HG03139 (cell line): ENCODE measurements around the gene PSRC1.

Experiments used
- ATAC-seq: cut with Tn5 transposase; IDR thresholded peaks from one replicate; pipeline ENCODE4 v1.9.1; 2021; ENCODE audit not compliant: unreplicated experiment

PSRC1 gene

DNA sequence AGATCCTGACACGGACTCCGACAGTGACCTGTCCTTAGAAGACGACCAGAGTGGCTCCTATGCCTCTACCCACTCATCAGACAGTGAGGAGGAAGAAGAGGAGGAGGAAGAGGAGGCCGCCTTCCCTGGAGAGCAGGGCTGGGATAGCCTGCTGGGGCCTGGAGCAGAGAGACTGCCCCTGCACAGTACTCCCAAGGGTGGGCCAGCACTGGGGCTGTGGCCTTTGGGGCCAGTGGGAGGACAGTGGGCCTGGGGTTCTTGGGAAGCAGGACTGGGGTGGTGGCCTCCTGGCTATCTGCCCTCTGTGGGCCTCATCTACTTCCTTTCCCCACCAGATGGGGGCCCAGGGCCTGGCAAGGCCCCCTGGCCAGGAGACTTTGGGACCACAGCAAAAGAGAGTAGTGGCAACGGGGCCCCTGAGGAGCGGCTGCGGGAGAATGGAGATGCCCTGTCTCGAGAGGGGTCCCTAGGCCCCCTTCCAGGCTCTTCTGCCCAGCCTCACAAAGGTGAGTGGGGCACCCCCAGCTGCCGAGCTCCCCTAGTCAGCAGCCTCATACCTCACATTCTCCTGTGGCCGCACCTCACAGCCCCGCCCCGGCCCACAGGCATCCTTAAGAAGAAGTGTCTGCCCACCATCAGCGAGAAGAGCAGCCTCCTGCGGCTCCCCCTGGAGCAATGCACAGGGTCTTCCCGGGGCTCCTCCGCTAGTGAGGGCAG, 10.0 kb downstream of the PSRC1 start:
- ATAC-seq, result no peak

DNA sequence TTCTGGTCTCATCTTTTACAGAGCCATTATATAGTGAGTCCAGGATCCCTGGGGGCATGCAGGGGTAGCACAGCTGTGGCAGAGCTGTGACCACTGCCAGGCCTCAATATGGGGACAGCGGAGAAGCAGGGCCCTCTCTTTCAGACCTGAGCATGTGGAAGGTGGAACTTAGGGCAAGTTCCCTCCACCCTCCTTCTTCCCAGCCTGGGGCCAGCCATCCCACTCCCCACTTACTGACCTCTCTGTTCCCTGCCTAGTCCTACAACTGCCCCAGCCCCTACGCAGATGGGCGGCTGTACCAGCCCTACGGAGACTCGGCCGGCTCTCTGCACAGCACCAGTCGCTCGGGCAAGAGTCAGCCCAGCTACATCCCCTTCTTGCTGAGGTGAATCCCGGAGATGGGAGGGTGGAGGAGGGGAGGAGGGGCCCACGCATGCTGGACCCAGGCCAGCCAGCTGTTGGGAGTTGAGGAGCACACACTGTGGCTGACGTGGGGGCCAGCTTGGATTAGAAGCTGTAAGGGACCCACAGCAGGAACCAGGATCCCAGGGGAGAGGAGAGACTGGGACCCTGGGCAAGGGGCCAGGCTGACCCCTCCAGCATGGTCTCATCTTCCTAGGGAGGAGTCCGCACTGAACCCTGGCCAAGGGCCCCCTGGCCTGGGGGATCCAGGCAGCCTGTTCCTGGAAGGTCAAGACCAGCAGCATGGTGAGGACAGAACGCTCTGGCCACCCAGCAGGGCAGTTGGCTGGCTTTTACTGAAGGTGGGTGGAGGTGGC, 10.7 kb downstream of the PSRC1 start:
- no peak for ATAC-seq

DNA sequence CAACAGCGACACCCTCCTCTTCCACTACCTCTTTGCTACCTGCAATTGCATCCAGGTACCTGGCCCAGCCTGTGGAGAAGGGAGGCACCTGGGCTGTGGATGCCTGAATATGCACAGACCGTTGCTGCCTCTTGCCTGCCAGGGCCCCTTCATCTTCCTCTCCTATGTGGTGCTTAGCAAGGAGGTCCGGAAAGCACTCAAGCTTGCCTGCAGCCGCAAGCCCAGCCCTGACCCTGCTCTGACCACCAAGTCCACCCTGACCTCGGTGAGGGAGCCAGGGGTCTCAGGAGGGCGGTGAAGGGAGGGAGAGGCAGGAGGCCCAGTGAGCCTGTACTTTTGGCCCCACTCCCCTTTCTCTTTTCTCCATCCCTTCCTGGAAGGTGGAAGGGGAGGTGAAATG, 11.5 kb downstream of the PSRC1 start:
- no peak for ATAC-seq

DNA sequence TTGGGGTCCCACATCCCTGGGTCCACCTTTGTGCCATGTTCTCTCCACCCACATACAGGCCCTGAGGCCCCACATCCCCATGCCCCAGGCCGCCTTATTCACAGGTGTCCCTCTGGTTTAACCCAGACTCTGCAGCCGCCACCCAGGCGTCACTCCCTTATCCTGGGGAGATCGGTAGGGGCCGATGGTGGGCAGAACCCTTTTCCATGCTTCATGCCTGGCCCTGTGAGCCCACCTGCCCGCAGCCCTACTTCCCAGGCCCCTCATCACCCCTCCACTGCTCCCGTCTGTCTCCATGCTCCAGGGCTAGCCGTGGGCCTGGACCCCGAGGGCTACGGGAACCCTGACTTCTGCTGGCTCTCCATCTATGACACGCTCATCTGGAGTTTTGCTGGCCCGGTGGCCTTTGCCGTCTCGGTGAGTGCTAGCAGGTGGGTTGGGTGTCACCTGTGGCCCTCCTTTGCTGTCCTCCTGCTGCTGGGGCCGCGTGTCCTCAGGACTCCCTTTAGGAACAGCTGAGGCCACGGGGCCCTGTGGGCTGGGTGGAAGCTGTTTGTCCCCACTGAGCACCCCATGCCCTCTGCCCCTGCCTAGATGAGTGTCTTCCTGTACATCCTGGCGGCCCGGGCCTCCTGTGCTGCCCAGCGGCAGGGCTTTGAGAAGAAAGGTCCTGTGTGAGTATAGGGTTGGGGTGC, 12.2 kb downstream of the PSRC1 start:
- no peak for ATAC-seq

DNA sequence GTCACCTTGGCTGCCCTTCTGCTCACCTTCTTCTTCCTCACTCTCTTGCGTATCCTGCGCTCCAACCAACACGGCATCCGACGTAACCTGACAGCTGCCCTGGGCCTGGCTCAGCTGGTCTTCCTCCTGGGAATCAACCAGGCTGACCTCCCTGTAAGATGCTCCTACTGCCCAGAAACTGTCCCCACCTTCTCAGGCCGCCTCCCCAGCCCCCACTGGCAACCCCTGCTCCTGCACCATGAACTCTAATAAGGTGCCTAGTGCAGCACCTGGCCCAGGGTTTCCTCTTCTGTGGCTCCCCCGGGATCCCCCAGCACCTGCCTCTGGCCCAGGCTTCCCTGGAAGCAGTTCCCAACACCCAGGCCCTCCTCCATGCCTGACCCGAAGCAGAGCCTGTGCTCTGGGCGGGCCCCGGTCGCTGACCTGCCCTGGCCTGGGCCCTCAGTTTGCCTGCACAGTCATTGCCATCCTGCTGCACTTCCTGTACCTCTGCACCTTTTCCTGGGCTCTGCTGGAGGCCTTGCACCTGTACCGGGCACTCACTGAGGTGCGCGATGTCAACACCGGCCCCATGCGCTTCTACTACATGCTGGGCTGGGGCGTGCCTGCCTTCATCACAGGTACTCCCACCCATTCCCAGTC, 12.8 kb downstream of the PSRC1 start:
- no peak for ATAC-seq

DNA sequence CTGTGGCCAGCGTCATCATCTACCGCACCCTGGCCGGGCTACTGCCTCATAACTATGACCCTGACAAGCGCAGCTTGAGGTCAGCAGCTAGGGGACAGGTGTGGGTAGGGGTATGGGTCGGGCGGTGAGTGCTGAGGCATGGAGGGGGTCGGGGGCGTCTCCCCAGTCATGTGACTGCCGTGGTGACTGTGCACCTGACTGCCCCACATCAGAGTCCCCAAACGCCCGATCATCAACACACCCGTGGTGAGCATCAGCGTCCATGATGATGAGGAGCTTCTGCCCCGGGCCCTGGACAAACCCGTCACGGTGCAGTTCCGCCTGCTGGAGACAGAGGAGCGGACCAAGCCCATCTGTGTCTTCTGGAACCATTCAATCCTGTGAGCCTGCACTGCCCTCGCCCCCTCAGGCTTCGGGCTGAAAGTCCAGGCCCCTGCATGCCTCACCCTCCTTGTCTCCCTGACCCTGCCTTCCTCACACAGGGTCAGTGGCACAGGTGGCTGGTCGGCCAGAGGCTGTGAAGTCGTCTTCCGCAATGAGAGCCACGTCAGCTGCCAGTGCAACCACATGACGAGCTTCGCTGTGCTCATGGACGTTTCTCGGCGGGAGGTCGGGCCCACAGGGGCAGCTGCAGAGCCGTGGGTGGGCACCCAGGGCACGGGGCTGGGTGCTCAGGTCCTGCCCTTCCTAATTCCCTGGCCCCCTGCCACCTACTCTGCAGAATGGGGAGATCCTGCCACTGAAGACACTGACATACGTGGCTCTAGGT, 13.5 kb downstream of the PSRC1 start:
- no peak for ATAC-seq

DNA sequence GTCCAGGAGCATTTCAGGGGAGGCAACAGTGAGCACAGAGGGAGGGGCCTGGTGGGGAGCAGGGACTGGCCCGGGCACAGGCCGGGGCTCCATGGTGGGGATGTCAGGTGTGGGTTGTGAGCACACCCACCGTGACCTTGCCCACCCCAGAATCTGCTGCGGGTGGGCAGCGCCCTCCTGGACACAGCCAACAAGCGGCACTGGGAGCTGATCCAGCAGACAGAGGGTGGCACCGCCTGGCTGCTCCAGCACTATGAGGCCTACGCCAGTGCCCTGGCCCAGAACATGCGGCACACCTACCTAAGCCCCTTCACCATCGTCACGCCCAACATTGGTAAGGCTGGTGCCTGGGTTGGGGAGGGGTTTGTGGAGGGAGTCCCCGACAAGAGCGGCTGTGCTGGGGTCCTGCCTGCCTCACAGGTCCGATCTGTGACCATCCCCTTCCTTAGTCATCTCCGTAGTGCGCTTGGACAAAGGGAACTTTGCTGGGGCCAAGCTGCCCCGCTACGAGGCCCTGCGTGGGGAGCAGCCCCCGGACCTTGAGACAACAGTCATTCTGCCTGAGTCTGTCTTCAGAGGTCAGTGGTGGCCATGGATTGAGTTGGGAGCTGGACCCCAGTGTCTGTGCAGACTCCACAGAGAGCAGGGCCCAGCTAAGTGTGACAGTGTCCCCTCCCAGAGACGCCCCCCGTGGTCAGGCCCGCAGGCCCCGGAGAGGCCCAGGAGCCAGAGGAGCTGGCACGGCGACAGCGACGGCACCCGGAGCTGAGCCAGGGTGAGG, 14.3 kb downstream of the PSRC1 start:
- no peak for ATAC-seq

DNA sequence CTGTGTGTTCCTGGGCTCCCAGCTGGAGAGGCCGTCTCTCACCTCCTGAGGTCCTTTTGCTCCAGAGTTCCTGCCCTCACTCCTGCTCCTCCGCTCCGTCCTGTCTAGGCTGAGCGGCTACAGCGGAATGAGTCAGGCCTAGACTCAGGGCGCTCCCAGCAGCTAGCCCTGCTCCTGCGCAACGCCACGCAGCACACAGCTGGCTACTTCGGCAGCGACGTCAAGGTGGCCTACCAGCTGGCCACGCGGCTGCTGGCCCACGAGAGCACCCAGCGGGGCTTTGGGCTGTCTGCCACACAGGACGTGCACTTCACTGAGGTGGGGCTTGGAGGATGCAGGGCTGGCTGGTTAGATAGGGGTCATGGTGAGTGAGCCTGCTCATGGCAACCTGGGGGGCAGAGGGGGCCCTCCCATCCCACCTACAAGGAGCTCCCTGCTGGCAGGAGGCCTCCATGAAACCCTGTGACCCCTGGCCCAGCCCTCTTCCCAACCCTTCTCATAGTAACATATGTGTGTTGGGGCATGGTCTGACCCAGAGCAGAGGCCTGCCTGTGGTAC, 15.1 kb downstream of the PSRC1 start:
- no peak for ATAC-seq

DNA sequence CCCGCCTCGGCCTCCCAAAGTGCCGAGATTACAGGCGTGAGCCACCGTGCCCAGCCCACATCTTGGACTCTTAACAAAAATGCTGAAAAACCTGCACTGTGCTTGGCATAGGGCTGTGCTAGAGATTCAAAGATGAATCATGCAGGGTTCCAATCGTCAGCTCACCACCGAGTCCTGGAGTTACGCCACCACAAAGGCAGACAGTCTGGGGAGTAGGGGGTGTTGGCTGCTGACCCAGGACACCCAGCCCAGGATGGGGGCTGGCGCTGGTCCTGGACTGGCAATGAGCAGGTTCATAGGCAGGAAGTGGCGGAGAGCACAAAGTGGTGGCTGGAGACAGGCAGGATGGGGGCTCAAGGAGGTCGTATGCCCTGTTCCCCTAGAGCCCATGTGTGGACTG, 16.0 kb downstream of the PSRC1 start:
- ATAC-seq, result no peak

DNA sequence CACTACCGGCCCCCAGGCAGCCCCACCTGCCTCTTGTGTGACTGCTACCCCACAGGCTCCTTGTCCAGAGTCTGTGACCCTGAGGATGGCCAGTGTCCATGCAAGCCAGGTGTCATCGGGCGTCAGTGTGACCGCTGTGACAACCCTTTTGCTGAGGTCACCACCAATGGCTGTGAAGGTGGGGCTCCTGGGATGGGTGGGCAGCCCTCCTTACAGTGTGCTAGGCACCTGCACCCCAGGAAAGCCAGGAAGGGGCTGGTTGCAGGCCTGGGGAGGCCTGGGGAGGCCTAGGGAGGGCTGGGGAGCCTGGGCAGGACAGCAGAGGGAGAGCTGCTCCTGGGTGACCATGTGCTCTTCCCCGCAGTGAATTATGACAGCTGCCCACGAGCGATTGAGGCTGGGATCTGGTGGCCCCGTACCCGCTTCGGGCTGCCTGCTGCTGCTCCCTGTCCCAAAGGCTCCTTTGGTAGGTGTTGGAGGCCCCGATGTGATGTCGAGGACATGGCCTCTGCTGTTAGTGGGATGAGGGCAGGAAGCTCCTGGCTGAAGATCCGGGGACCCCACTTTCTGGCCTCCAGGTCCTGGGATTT, 17.1 kb downstream of the PSRC1 start:
- no peak for ATAC-seq

DNA sequence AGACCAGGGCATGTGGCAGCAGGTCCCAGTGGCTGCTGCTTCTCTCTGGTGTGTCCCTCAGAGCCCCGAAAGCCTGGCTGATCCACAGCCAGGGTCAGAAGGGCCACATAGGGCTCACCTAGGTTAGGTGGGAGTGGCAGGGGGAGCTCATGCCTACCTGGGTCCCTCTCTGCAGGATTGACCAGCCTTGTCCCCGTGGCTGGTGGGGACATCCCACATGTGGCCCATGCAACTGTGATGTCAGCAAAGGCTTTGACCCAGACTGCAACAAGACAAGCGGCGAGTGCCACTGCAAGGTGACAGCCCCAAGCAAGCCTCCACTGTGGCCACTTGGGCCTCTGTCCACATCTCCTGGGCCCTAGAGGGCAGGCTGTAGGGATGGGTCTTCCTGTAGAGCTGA, 17.9 kb downstream of the PSRC1 start:
- ATAC-seq, result no peak

DNA sequence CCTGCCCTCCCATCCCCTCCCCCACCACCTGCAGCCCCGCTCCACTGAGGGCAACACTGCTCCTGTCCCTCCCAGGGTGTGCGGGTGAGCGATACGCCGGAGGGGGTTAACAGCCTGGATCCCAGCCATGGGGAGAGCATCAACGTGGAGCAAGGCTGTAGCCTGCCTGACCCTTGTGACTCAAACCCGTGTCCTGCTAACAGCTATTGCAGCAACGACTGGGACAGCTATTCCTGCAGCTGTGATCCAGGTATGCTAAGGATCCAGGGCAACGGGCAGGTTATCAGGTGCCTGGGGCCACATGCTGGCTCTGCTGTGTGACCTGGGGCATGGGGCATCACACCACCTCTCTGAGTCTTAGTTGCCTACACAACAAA, 18.6 kb downstream of the PSRC1 start:
- no peak for ATAC-seq

DNA sequence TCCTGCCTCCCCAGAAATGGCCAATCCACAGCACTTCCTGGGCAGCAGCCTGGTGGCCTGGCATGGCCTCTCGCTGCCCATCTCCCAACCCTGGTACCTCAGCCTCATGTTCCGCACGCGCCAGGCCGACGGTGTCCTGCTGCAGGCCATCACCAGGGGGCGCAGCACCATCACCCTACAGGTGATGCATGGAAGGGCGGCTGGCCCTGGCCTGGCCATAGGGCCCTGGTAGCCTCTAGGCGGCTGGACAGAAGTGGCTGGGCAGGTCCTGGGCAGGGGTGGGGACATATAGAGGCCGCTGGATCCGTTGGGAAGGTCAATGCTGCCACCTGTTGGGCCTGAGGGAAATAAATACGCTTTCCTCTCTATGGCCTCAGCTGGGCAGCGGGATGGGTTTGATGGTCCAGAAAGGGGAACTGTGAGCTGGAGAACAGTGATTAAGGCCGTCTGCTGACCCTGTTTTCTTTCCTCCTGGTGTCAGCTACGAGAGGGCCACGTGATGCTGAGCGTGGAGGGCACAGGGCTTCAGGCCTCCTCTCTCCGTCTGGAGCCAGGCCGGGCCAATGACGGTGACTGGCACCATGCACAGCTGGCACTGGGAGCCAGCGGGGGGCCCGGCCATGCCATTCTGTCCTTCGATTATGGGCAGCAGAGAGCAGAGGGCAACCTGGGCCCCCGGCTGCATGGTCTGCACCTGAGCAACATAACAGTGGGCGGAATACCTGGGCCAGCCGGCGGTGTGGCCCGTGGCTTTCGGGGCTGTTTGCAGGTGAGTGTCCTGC, 19.2 kb downstream of the PSRC1 start:
- peak; percentile 74 for ATAC-seq

DNA sequence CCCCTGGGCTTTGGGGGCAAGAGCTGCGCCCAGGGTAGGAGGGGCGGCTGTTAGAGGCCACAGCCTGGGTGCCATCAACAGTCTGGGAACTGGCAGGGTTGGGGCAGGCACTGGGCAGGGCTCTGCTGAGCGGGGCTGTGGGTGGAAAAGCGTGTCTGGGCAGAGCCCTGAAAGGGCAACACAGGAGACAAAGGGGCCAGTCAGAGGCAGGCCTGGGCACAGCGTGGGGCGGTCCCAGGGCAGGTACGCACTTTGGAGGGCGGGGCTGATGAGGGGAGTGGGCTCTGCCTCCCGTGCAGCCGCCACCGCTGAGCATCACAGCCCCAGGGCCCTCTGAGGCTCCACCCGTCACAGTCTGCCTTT, 19.7 kb downstream of the PSRC1 start:
- no peak for ATAC-seq

DNA sequence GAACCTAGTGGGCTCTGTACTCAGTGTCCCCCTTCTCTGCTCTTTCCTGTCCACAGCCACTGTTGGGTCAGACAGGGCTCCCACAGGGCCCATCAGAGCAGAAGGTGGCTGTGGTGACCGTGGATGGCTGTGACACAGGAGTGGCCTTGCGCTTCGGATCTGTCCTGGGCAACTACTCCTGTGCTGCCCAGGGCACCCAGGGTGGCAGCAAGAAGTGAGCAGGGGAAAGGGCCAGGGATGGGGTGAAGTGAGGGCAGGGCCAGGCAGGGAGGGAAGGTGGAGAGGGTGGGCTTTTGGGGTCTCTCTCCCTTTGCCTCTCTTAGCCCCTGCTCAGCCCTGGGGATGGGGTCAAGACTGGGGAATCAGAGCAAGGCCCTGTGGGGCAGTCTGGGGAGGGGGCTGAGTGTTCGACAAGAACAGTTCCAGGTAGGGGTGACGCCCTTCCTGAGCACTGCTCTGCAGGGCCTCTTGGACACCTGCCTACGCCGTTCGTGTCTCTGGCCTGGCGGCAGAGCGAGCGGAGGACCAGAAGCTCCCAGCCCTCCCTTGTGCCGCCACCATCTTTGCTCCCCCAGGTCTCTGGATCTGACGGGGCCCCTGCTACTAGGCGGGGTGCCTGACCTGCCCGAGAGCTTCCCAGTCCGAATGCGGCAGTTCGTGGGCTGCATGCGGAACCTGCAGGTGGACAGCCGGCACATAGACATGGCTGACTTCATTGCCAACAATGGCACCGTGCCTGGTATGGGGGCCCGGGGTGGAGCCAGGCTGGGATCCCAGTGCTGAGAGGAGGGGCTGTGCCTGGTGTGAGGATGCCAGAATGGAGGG, 20.5 kb downstream of the PSRC1 start:
- ATAC-seq, result no peak

DNA sequence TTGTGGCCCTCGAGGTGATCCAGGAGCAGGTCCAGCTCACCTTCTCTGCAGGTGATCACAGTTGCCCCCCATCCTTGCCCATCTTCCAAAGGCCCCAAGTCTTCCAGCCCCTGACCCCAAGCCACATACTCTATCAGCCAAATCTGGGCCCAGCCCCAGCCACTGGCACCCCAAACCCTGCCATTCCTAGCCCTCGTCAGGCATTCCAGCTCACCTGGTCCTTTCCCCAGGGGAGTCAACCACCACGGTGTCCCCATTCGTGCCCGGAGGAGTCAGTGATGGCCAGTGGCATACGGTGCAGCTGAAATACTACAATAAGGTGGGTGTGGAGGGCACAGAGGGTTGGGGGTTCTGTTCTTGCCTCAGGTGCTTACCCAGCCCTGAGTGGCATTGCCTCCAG, 21.4 kb downstream of the PSRC1 start:
- no peak for ATAC-seq

DNA sequence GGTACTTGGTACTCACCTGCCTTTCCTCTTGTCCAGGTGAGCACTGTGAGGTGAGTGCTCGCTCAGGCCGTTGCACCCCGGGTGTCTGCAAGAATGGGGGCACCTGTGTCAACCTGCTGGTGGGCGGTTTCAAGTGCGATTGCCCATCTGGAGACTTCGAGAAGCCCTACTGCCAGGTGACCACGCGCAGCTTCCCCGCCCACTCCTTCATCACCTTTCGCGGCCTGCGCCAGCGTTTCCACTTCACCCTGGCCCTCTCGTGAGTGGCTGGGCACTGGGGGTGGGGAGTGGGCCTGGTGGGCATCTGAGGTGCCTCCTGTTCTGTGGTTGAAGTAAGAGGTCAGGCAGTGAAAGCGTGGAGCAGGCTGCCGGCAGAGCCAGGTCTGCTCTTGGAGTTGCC, 21.9 kb downstream of the PSRC1 start:
- no peak for ATAC-seq
